DMS53 (cell line): Measurements from ENCODE around the gene ERP44.
A peak's percentile ranks its signal among the peaks of the same experiment; 100 is the strongest.
"Not testable (repeated sequence)": the region's sequence is repeated elsewhere in the genome, so short reads cannot be mapped to it uniquely, and the experiment has no call there.

Experiments used
- DNase-seq: peaks from one replicate; lab custom pipeline; 2025; lab: John Stamatoyannopoulos, UW

The ERP44 gene

DNA sequence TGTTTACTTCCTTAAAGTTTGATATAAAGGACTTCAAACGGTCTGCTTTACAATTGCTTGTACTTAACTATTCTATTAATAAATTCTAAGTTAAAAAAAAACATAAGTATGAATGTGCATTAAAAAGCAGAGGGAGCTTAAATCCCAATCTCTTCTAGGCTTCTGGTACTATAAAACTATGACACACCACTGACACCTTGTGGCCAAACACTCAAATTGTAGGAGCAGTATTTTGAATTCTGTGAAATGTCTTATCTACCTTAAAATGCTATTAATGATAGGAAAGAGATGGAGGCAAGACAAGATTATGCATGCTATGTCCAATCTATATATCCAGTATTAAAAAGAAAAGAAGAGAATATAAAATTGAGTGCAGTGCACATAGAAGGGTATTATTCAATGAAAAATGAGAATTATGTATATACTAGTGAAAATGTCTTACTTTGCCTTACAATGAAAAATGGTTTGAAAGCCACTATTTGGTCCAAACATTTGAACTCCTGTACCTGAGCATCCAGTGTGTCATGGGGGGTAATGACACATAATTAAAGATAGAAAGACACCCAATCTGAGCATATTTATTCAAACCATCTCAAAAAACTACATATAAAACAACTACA lies 87.6 kb downstream of the ERP44 start:
- peak; percentile 65 for DNase-seq

DNA sequence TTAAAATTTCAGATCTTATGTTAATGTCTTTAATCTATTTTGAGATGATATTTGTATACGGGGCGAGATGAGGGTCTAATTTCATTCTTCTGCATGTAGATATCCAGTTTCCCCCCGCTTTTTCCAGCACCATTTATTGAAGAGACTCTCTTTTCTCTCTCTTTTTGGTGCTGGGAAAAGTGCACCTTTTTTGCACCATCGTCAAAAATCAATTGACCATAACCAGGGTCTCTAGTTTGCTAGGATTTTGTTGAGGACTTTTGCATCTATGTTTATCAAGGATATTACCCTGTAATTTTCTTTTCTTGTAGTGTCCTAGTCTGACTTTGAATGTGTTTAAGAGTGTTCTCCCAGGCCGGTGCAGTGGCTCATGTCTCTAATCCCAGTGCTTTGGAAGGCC lies 99.0 kb downstream of the ERP44 start:
- DNase-seq: no peak

DNA sequence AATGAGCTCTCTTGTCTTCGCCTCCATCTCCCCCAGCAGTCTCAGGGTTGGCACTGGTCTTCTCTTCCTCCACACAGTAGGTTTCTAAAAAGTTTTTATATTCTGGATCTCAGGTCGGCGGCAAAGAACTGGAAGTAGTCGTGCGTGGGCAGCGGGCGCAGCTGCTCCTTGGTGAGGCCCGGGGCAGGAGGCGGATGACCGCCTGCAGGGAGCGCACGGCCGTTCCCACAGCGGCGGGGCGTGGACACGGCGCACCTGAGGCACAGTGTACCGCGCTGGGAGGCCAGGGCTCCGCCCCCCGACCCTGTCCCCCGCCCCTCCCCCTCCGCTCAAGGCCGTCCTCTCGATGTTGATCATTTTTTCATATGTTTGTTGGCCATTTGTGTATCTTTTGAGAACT lies 99.9 kb downstream of the ERP44 start:
- no peak for DNase-seq

DNA sequence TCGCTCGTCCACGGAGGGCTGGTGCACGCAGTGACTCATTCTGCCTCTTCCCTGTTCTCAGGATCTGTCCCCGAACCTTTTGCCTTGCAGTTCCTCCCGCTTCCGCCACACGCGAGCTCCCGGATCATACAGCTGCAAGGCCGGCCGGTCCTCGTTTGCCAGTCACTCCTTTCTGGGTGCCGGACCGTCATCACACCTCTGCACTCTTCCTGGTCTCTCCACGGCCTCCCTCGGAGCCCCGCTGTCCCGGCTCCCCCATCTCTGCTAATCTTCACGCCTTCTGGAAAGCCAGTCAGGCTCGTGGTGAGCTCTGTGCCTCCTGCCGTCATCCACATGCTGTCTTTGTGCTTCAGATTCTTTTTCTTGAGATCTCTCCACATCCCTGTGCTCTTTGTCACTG lies 100.5 kb downstream of the ERP44 start:
- DNase-seq: no peak

DNA sequence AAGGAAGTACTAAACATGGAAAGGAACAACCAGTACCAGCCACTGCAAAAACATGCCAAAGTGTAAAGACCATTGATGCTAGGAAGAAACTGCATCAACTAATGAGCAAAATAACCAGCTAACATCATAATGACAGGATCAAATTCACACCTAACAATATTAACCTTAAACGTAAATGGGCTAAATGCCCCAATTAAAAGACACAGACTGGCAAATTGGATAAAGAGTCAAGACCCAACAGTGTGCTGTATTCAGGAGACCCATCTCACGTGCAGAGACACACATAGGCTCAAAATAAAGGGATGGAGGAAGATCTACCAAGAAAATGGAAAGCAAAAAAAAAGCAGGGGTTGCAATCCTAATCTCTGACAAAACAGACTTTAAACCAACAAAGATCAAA lies 108.3 kb downstream of the ERP44 start:
- not testable (repeated sequence) for DNase-seq

DNA sequence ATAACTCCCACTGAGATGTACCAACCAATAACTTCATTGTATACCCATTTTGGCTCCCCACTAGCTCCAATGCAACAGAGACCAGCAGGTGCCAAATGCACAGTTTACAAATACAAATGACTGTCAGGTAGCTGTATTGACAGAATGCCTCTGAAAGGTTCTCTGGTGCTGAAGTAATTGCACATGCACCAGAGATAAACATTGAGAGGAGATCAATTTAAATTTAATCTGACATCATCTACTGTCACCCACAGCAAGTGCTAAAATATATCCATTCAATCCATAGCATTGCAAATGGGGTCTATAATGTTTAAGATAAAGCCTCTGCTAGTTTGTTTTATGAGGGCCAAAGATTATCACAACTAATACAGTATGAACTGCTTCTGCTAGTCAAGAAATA lies 112.2 kb downstream of the ERP44 start:
- DNase-seq: no peak

DNA sequence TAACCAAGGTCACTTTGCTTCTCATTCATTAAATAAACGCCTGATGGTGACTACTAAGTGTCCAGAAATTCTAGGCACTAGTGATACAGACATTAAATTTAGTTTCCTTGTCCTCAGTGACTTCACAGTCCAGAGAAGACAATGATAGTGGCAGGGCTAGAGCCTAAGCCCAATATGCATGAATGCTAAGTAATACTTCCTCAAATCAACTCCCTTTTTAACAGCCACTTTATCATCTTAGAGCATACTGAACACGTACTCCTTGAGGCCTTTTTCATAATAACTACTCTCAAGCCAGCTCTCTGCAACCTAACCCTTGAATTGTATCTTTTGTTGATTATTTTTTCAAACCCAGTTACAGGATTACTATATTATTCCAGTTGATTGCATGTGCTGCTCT lies 118.2 kb downstream of the ERP44 start:
- DNase-seq: no peak

DNA sequence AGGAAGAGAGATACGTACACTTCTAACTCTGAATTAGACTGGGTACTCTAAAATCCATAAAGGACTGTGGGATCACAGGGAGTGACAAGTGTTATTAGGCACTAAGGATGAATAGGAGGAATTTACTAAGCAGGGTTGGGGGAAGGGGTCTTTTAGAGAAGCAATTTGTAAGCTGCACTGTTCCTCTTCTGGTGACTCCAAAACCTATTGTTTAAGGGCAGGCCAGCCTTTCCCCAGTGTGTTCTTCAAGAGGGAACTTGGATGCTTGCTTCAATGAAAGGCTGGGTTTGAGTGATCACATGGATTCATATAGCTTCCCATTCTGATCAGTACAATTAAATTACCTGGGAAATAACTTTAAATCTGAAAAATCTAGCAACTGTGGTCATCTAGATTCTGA lies 120.6 kb downstream of the ERP44 start:
- no peak for DNase-seq

DNA sequence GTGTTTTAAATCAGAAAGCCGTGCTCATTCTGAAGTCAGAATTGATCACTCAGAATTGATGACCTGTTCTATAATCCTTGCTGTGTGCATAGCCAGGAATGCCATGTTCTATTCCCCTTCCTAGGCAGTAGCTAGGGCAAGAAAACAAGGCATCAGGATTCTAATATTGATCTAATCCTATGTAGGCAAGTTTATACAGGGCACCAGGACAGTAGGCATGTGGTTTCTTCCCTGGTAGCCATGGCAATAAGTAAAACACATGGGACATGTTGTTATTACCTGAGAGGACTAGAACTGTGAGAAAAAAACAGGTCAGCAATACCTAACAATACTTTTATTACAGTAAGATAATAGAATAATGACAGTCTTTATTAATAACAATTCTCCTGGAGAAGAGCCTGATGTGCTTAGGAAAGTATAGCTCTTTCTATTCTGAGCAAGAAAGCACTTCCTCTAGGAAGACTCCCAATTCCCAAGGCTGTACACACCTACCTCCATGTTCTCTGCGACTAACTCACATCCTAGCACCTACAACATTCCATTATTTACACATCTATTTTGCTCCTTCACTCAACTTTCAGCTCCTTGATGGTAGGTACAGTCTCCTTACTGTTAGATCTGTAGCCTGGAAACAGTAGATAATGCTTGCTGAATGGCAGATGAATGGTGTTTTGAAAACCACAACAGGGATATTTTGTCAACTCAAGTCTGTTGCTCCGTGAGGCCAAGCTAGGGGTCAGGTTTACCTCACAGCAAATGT lies 121.6 kb downstream of the ERP44 start:
- DNase-seq: peak; percentile 8

DNA sequence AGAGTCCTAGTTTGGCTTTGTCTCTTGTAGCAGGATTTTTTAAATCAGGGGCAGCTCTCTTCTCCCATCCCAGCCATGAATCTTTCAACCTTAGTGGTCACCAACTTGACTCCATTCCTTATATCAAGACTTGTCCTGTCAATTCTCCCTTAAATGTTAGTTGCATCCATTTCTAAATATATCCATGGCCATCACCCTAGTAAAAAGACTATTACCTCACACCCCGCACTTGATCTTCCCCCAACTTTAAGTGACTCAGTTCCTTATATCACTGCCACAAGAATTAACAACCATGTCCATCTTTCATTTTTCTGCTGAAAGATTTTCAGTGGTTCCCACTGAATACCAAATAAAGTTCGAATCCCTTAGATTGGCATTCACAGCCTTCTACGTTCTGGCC lies 125.3 kb downstream of the ERP44 start:
- DNase-seq: no peak

DNA sequence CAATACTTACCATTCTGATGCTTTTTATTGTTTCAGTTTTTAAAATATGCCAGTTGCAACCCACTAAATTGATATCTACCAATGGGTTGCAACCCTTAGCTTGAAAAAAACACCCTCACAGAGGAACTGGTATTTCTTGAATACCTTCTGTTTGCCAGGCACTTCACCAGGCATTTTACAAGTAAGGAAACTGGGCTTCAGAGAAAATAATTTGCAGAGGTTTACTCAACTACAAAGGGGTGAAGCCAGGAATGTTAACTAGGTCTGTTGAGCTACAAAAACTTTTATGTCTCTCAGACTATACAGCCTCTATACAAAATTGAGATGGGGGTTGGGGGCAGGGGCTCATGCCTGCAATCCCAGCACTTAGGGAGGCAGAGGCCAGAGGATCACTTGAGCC lies 127.4 kb downstream of the ERP44 start:
- DNase-seq: no peak

DNA sequence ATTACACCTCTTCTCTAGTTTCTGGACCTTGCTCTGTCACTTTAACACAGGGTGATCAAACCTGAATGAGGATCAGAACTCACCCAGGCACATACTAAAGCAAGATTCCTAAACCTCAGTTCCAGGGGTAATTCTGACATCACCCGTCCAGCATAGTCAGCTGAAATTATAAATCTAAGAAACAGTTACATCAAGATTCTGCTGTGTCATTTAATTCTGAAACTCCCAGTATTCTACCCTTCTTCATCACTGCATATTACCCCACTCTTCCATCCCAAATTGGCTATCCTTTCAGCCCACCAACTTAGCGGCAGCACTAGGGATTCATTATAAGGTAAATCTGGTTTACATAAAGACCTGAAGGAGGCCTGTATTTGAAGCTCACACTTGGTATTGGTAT lies 128.3 kb downstream of the ERP44 start:
- DNase-seq: no peak

DNA sequence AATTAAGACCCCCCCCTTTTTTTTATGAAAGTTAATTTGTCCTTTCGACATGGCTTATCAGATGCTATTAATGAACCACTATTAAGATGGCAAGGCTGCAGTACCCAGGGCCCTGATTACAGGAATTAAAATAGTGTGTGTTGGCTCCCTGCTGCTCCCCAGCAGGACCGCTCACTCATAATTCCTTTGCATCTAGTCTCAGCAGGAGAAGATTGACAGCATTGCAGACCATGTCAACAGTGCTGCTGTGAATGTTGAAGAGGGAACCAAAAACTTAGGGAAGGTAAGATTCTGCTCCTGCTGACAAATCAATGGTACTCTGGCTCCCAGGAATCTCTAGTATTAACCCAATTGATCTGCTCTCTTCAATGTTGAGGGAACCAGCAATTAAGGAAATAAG lies 131.3 kb downstream of the ERP44 start:
- no peak for DNase-seq

DNA sequence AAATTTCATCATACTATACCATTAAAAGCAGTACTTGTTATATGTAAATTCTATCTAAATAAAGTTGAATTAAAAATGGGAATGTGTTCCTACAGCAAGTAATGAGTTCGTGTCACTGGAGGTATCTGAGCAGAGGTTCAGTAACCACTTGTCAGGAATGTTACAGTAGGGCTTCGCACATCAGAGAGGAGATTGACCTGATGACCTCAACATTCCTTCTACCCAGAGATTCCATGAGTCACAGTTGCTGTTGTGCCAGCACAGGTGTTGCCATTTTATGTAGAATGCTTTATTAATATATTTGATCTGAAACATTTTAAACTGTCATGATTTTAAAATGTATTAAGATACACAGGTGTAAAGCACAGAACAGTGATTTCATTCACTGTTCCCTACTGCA lies 132.1 kb downstream of the ERP44 start:
- DNase-seq: peak; percentile 23

DNA sequence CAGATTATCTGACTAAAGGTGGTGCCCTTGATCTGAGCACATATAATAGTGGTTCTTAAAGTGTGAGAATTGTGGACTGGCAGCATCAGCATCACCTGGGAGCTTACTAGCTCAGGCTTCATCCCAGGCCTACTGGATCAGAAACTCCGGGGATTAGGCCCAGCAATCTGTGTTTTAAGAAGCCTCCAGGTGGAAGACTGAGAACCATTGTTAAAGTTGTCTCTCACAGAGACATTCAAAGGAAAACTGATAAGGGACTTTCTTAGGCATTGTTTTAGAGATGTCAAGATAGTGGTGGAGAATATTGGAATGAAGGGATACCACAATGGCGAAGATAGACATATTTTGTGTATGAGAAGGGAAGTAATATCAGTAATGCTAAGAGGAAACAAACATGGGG lies 132.8 kb downstream of the ERP44 start:
- no peak for DNase-seq

DNA sequence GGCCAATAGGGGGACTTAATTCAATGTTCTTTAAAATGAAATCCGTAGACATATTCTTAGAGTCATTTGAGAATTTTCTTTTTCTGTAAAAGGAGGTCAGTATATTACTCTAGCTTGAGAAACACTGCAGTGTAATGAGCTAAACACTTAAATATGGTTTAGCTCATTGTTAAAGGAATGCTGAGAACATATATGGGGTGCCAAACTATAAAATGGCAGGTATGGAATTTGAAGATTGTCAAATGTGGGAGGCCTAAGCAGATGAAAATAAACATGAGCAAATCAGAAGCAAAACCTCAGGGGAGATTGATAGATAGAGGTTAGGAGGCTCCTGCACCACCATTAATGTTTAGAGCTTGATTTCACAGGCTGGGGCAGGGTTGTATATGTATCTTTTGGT lies 134.5 kb downstream of the ERP44 start:
- no peak for DNase-seq

DNA sequence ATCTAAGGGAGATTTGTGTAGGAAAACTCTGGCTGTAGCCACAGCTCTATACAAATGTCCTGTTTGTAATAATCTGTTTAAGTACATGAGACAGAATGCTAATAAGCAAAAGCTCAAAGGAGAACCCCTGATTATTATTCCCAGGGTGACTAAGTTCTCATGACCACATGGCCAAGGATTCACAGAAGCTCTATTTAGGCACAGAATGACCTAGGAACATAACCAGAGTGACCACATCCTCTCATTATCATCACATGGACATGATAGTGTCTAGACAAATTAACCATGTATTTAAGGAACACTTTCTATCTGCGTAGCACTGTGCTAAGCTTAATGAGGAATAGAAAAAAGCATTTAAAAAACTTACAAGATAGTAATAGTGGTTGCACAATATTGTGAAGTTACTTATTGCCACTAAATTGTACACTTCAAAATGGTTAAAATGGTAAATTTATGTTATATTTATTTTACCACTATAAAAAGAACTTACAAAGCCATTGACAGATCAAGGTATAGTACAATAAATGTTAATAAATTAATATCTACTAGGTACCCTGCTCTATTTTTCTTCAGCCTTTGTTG lies 136.0 kb downstream of the ERP44 start:
- no peak for DNase-seq

DNA sequence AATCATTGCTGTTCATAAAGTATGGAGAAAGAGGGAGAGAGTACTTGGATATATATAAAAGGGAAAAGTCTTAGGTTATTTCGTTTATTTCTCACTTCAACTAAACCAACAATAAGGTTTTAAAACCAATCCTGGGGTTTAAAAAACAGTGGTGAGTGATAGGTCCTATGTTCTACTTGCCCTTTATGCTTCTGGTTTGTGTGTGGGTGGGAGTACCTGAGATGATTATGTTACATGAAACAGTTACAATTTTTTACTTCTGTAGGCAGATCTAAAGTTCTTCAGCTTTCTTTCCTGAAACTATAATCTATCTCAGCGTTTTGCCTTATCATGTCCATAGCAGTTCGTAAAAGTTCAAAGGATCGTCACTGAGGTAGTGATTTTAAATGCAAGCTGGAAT lies 143.2 kb downstream of the ERP44 start:
- no peak for DNase-seq

DNA sequence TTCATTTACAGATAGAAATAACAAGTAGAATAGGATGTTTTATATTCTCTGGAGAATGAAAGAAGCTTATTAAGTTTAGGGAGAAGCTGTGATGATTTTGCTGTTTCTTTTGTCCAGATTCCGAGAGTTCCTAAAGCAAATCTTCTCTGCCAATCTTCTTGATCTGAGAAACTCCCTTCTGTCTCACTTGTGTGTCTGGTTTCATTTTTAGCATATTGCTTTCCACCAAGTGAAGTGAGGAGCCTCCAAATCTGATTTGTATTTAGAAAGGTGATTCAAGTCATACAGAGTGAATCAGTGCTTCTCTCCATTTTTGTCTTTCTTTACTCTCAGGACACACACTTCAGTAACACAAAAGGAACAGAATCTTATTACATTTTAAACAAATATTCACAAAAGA lies 144.0 kb downstream of the ERP44 start:
- no peak for DNase-seq

DNA sequence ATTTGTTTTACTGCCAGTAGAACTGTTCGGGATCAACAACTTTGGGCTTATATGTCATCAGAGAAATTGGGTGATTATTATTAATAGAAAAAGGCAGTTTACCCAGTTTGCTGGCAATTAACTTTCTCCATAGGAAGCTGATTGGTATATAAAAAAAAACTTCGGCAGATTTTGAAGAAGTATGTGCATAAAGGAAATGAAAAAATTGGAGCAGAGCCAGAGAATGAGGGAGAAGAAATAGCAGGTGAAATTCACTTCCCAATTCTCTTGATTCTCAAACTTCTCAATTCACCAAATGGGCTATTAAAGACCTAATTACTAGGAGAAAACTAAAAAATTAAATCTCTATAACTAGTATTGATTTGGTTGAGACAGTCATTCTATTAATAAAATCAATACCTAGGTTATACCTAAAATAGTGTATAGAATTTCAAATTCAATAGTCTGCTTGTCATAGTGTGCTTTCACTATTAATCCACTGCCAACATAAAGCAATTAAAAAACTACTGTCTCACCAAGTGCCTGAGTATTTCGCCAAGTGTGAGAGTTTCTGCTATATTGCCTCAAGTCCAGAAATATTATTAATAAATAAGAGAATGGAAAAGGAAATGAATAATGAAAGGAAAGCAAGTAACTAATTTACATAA lies 144.8 kb downstream of the ERP44 start:
- no peak for DNase-seq

DNA sequence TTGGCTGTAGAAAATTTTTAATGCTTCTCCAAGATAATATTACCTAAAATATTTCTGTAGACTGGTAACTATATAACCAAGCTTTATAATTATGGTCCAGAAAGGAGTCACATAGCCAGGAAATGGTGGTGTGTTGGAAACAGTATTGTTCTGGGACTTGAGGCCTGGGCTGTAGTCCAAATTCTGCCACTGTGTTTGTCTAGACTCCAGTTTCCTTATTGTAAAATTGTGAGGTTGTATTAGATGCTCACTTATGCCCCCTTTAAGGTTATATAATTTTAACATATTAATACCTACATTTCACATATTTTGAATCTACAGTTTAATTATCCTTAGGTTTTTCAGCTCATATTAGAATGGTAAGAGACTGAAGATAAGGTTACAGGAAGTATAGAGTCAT lies 149.9 kb downstream of the ERP44 start:
- DNase-seq: peak; percentile 1

DNA sequence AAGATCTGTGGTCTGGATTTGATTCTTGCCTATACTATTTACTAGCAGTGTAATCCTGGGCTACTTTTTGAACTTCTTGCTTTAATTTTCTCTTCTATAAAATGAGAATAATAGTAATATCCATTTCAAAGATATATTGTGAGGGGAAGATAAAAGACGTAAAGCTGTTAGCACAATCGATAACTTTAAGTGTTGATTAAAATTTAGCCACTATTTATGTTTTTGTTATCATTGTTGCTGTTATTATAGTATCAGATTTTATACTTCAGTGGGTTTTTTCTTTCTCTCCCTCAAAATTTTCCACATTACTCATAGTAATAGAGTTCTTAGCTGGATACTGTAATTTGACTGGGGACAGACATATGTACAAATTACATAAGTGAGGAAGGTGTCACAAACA lies 150.3 kb downstream of the ERP44 start:
- DNase-seq: no peak

DNA sequence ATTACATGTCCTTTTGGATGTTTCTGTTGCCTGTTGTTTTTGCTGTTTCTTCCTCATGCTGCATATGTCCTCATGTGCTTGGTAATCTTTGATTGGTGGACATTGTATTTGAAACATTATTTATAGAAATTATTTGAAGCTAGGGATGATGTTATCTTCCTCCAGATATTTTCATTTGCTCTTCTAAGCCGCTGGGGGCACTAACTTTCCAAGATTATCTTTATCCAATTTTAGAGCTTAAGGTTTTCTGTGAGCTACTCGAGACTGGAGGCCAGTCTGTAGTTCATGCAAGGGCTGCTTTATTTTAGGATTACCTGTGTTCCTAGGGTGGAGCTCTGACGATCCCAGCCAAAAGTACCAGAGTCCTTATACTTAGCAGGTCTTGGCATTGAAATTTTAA lies 151.4 kb downstream of the ERP44 start:
- no peak for DNase-seq
